Stomach (tissue), 9 donors: ENCODE results near the gene VPS52. TPM values are rescaled to one million over a fixed set of nuclear protein-coding genes. Genes with fewer than 3 reads are reported as not detected.
A peak's percentile ranks its signal among the peaks of the same experiment; 100 is the strongest.

Experiments
- DNase-seq, 2 donors: peaks; one replicate each; pipeline versions ENCODE4 v3.0.0 to v3.0.0-alpha.2; 2013 to 2019
- H3K27ac ChIP-seq, 5 donors: fragments of 200-600 bp in 4 of 5; sonication (generic) in 4 of 5; one replicate each; pipeline ENCODE4 v1.5.1; 2013 to 2019; ENCODE audit warnings: mild to moderate bottlenecking in 1 of 5, moderate library complexity in 1 of 5
- H3K27me3 ChIP-seq, 3 donors: fragments of 200-600 bp; sonication (generic); one replicate each; pipeline ENCODE4 v1.5.1; 2017 to 2019; ENCODE audit warnings: mixed run types in 1 of 3
- H3K36me3 ChIP-seq, 4 donors: fragments of 200-600 bp; sonication (generic); 1 replicate in 3 of 4; 2 replicates in 1 of 4; pipeline ENCODE4 v1.5.1; 2016 to 2019
- H3K4me1 ChIP-seq, 4 donors: fragments of 200-600 bp; sonication (generic); one replicate each; pipeline ENCODE4 v1.5.1; 2016 to 2019
- H3K4me3 ChIP-seq, 4 donors: fragments of 200-600 bp; sonication (generic) in 3 of 4; one replicate each; pipeline ENCODE4 v1.5.1; 2016 to 2019; ENCODE audit warnings: mild to moderate bottlenecking in 1 of 4
- H3K9me3 ChIP-seq, 4 donors: fragments of 200-600 bp; sonication (generic); one replicate each; pipeline ENCODE4 v1.5.1; 2016 to 2019
- EP300 ChIP-seq: sonication (generic); formaldehyde crosslinking; IDR thresholded peaks from one replicate; pipeline ENCODE4 v1.6.1; 2017; ENCODE audit warnings: antibody characterized with exemption
- POLR2A ChIP-seq, 4 donors: fragments of 450-650 bp; IDR thresholded peaks; one replicate each; pipeline ENCODE4 v1.6.1; 2016; ENCODE audit warnings: antibody characterized with exemption in 4 of 4, control low read depth in 2 of 4, mild to moderate bottlenecking in 1 of 4, moderate library complexity in 1 of 4
- POLR2AphosphoS5 ChIP-seq, 3 donors: sonication (generic); formaldehyde crosslinking; IDR thresholded peaks; one replicate each; pipeline ENCODE4 v1.6.1; 2016; ENCODE audit warnings: antibody characterized with exemption in 3 of 3
- WGBS, 5 donors: extraction: QIAGEN DNeasy Blood & Tissue Kit in 3 of 5; methylation state at CpG; one replicate each; pipeline versions ENCODE4 v1.1.5 to v1.1.7; 2013 to 2018; 5-methylcytosine and 5-hydroxymethylcytosine counted together
- intact Hi-C: fragments of 100-400 bp; cut with DNase I; formaldehyde crosslinking; loops from one replicate; pipeline ENCODE4 v1.15.1; 2023; ENCODE audit warnings: low total_unique reads
- polyA plus RNA-seq, 3 donors: library from polyadenylated mRNA; stranded (reverse); fragments of 200-250 nt; gene quantifications; one replicate each; pipeline ENCODE4 v1.2.3, GENCODE V29; 2013
- total RNA-seq, 5 donors: library from RNA; depleted of rRNA; stranded (reverse); fragments of >200 nt; gene quantifications; one replicate each; pipeline versions ENCODE4 v1.1.0 to v1.2.3, GENCODE V29; 2014 to 2016
- TF ChIP-seq, protein P1 (sequence below), 7 experiments: fragments of 450-650 bp in 4 of 7; fragments of 200-600 bp in 3 of 7; sonication (generic) in 3 of 7; IDR thresholded peaks; one replicate each; pipeline ENCODE4 v1.5.1; 2016 to 2019; ENCODE audit warnings: antibody characterized with exemption in 7 of 7, control low read depth in 2 of 7, mild to moderate bottlenecking in 1 of 7
- donor health status: healthy with polysubstance abuse.
- donor health status: Bipolar disorder and iron deficiency.
- donor health status: healthy.

Gene VPS52
- total and polyA plus RNA-seq, 8 donors: 22.6 to 89.3 (median 46.5) TPM

DNA sequence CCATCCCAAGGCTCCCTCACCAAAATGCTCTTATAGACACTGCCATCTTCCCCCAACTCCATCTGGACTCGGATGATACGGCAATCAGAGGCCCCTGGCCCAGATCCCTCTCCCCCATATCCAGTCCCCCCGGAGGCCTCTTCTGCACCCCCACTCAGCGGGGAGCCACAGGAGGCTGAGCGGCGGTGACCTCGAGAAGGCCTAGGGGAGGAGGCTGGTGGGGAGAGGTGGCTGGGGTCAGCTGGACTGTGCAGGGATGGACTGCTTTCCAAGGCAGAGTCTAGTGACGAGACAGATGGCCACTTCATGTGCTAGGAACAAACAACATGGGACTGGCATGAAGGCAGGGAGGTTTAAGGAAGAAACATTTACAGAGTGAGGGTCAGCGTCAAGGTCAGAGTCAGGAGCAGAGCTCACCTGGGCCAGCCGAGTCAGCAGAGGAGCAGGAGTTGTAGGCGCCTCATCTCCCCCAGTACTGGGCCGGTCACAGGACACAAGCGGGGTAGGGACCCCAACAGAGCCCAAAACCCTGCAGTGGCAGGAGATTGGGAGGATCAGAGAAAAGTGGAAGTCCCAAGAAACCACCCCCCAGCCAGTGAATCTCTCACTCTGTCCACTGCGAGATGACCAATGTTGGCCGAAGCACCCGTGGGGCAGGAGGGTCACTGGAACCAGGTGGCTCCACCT is 21.5 kb upstream of the VPS52 start:
- Histone ChIP-seq H3K4me1 (peaks cover 27 to 58% (median 47%) of the 10 kb centered on the region in 4 donors), H3K36me3 (peaks cover 29 to 64% (median 59%) of the 10 kb centered on the region in 4 donors), H3K4me3 (no peak overlapping the region), H3K9me3 (no peaks in the 10 kb centered on the region), H3K27ac (no peak overlapping the region), H3K27me3 (no peaks in the 10 kb centered on the region)
- 80 to 91% (median 83%) methylated on average over 11 to 16 of the region's 16 CpGs for WGBS, 5 donors
- TF ChIP-seq POLR2AphosphoS5 (IDR thresholded peaks at IDR 0.05): no peak
- TF ChIP-seq, protein P1, sequence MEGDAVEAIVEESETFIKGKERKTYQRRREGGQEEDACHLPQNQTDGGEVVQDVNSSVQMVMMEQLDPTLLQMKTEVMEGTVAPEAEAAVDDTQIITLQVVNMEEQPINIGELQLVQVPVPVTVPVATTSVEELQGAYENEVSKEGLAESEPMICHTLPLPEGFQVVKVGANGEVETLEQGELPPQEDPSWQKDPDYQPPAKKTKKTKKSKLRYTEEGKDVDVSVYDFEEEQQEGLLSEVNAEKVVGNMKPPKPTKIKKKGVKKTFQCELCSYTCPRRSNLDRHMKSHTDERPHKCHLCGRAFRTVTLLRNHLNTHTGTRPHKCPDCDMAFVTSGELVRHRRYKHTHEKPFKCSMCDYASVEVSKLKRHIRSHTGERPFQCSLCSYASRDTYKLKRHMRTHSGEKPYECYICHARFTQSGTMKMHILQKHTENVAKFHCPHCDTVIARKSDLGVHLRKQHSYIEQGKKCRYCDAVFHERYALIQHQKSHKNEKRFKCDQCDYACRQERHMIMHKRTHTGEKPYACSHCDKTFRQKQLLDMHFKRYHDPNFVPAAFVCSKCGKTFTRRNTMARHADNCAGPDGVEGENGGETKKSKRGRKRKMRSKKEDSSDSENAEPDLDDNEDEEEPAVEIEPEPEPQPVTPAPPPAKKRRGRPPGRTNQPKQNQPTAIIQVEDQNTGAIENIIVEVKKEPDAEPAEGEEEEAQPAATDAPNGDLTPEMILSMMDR (IDR thresholded peaks at IDR 0.05): no peak
- no peak for TF ChIP-seq POLR2A (IDR thresholded peaks at IDR 0.05)
- no peak for TF ChIP-seq EP300
- no peak for DNase-seq
- intact Hi-C loops: no loop called here

GRCh38 chr6:33290459-33290858 is 18.8 kb upstream of the VPS52 start:
- no peak for DNase-seq
- no peaks in the 10 kb centered on the region for H3K27me3 ChIP-seq
- no peaks in the 10 kb centered on the region for H3K9me3 ChIP-seq
- H3K27ac ChIP-seq: peak overlapping the region in 2 of 5 donors; percentile 74 to 89
- peaks cover 20 to 45% (median 37%) of the 10 kb centered on the region in 4 donors for H3K4me1 ChIP-seq
- no peak for TF ChIP-seq POLR2AphosphoS5 (IDR thresholded peaks at IDR 0.05)
- no peak for TF ChIP-seq POLR2A (IDR thresholded peaks at IDR 0.05)
- TF ChIP-seq EP300: no peak
- TF ChIP-seq, protein P1 (IDR thresholded peaks at IDR 0.05): no peak
- peaks cover 30 to 73% (median 70%) of the 10 kb centered on the region in 4 donors for H3K36me3 ChIP-seq
- H3K4me3 ChIP-seq: peak overlapping the region; percentile 71 to 94 (median 79)
- intact Hi-C loops: no loop called here
- WGBS, 5 donors: 64 to 76% (median 66%) methylated on average over 7 of the region's 7 CpGs

DNA sequence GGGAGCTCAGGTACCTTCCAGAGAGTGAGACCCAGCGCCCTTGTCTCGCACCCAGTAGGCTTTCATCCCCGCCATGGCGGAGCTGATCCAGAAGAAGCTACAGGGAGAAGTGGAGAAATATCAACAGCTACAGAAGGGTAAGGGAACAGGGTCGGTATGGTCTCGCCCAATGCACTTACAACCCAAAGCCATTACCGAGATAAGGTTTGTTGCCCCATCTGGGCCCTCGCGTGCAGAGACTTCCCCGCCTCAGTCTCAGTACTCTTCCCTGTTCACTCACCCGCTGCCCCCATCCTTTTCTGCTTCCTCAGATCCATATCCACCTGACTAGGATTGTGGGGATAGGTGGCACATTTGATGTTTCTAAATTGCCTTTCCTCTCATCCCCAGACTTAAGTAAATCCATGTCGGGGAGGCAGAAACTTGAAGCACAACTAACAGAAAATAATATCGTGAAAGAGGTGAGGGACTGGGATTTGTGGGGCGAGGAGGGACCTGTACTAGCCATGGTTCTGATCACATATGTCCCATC is 18.2 kb upstream of the VPS52 start:
- Histone ChIP-seq H3K9me3 (no peaks in the 10 kb centered on the region), H3K27ac (peak overlapping the region; percentile 69 to 89 (median 82)), H3K27me3 (no peaks in the 10 kb centered on the region), H3K4me3 (peak overlapping the region; percentile 71 to 94 (median 79)), H3K4me1 (peaks cover 20 to 39% (median 34%) of the 10 kb centered on the region in 4 donors), H3K36me3 (peaks cover 24 to 73% (median 70%) of the 10 kb centered on the region in 4 donors)
- no peak for DNase-seq
- TF ChIP-seq POLR2AphosphoS5 (IDR thresholded peaks at IDR 0.05): no peak
- no peak for TF ChIP-seq EP300
- TF ChIP-seq, protein P1 (IDR thresholded peaks at IDR 0.05): no peak
- no peak for TF ChIP-seq POLR2A (IDR thresholded peaks at IDR 0.05)
- intact Hi-C loops: no loop called here
- WGBS, 5 donors: 2 to 4% (median 3%) methylated on average over 12 to 14 of the region's 14 CpGs

- Histone ChIP-seq H3K9me3 (no peaks in the 10 kb centered on the region), H3K36me3 (peaks cover 22 to 73% (median 70%) of the 10 kb centered on the region in 4 donors), H3K27me3 (no peaks in the 10 kb centered on the region), H3K27ac (peak within 1 kb of the TSS; percentile 69 to 89 (median 82)), H3K4me1 (peaks cover 20 to 33% (median 30%) of the 10 kb centered on the region in 4 donors), H3K4me3 (peak within 1 kb of the TSS; percentile 71 to 94 (median 79))
- TF ChIP-seq POLR2AphosphoS5 (IDR thresholded peaks at IDR 0.05) (peak; percentile 27 to 78 (median 73)), EP300 (no peak)
- DNase-seq: peak; percentile 84 to 96
- 0 to 1% (median 1%) methylated on average over 39 to 43 of the region's 43 CpGs for WGBS, 5 donors
- intact Hi-C loops: no loop called here
Measured at GRCh38 chr6:33288921-33289783, 17.5 kb upstream of the VPS52 start, which contains the start of the genes PFDN6 and WDR46. Gene PFDN6 (plus strand): TSS chr6:33289601. CDS start chr6:33289857, 256 bp downstream. Gene WDR46 (minus strand): TSS chr6:33289239. CDS start chr6:33289170, 69 bp downstream.
